Measurements from ENCODE around the gene SPCS3.
"Not testable (repeated sequence)": the region's sequence is repeated elsewhere in the genome, so short reads cannot be mapped to it uniquely, and the experiment has no call there.

Gene SPCS3

GRCh38 chr4:176319704-176320339 is at the start of gene SPCS3:
Gene SPCS3 (plus strand): TSS chr4:176319966. CDS start chr4:176320077, 111 bp downstream.
- FAIRE-seq: no peak

- peak; percentile 81 for FAIRE-seq
Observed at GRCh38 chr4:176270669-176271068, 49.1 kb upstream of the SPCS3 start.

GRCh38 chr4:176271749-176272148 is 48.0 kb upstream of the SPCS3 start:
- FAIRE-seq: no peak

DNA sequence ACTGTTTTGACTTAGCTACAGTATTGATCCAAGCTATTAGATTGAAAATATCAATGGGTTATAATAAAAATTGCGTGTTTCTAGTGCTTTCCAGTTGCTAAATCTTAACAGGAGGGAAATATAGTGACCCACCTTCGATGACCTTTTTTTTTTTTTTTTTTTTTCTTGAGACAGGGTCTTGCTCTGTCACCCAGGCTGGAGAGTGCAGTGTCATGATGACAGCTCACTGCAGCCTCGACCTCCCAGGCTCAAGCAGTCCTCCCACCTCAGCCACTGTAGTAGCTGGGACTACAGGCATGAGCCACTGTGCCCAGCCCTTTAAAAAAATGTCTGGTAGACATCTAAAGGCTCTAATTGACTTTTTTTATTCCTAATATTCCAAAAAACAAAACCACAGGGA is 47.0 kb upstream of the SPCS3 start:
- FAIRE-seq: no peak

DNA sequence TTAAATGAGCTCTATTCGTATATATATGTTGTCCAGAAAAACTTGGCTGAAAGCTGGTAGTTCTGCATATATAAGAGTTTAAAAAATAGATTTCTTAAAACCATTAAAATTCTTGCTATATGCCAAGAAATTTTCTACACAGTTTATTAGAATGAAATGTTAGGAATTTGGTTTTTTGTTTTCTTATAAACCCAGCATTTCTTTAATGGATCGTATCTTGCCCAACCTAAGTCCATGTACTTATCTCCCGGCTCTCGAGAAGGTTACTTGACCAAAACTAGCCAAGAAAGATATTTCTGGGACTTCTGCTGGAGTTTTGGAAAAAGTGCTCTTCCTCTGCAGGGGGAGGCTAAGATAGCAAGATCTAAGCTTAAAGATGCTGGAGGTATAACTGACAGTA is 46.0 kb upstream of the SPCS3 start:
- no peak for FAIRE-seq

GRCh38 chr4:176274441-176274840 is 45.3 kb upstream of the SPCS3 start:
- no peak for FAIRE-seq

DNA sequence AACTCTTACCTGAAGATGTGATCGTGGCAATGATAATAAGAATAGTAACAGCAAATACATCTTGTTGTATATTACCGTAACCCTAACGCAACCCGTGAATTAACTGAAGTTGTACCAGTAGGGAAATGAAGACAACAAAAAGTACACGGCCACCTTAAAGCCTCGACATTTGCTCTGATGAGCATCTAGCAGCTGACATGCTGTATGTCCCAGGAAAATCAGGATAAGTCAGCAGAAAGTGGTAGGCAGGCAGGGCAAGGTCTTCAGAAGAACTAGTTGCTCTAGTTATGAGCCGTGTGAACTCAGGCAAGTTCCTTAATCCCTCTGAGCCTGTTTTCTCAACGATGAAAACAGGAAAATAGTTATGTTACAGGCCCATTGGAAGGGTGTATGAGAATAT is 43.1 kb upstream of the SPCS3 start:
- no peak for FAIRE-seq

DNA sequence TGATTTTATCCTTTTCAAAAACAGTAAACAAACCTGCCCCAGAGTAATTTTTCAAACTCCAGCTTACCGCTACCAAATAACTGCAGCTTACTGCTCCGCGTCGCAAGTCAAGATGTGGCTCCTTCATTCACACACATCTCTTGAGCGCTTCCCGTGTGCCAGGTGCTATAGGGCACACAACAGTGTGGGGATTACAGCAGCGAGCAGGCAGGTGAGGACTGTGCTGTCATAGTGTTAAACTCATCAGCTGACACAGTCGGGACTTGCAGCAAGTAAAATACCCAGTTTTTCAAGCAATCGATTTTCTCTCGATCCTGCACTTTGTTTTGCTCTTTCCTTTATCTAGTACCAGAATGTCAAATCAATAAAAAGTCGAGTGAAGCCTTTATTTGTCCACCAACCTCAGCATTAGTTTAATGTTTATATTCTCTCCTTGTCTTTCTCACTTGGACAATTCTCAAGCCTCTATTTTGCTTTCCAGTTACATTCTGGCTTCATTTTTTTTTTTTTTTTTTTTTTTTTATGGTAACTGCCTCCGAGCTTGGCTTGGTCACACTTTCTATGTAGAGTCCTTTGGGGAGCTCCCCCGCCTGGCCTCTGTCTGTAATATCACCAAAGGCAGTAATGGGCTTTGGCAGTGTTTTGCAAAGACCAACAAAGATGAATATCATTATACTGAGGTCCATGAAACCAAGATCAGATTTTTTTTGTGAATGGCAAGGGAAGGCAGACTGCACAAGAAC is 42.4 kb upstream of the SPCS3 start:
- peak; percentile 21 for FAIRE-seq

- not testable (repeated sequence) for FAIRE-seq
Observed at GRCh38 chr4:176279560-176279959, 40.2 kb upstream of the SPCS3 start.

- FAIRE-seq: no peak
Observed at GRCh38 chr4:176286728-176287127, 33.0 kb upstream of the SPCS3 start.

- FAIRE-seq: no peak
Observed at GRCh38 chr4:176287546-176287945, 32.2 kb upstream of the SPCS3 start.

- no peak for FAIRE-seq
Observed at GRCh38 chr4:176288020-176288419, 31.7 kb upstream of the SPCS3 start.

GRCh38 chr4:176289561-176289960 is 30.2 kb upstream of the SPCS3 start:
- FAIRE-seq: no peak

DNA sequence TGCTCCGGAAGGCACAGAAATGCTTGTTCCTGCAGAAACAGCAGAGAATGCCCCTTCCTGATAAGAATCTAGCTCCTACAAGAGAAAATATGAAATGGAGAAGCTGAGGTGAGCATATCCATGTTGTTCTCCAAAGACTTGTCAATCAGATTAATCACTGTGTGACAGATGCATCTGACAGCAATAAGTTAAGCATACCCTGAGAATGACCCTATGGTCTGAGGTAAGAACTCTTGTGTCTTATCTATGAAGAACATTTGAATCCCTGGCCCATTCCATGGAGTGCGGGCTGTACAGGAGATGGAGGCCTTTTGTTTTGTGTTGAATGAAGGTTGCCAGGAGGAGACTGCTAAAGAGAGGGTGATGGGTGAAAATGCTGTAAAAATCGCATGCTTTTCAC is 29.2 kb upstream of the SPCS3 start:
- FAIRE-seq: no peak

DNA sequence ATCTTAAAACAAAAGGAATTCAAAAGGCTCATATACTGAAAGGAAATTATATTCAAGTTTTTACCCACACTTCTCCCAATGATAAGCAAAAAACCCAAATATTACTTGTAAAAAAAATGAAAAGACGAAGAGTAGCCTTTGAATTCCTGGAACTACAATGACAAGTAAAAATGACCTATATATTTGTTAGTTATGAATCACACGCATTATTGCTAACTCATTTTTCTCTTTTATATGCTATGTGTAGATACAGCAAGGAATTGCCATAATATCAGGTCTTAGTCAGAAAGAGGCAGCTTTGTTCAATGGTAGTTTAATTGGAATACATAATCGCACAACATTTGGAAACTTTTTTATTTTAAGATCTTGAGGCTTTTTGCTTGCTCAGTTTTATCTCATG is 28.0 kb upstream of the SPCS3 start:
- FAIRE-seq: no peak

DNA sequence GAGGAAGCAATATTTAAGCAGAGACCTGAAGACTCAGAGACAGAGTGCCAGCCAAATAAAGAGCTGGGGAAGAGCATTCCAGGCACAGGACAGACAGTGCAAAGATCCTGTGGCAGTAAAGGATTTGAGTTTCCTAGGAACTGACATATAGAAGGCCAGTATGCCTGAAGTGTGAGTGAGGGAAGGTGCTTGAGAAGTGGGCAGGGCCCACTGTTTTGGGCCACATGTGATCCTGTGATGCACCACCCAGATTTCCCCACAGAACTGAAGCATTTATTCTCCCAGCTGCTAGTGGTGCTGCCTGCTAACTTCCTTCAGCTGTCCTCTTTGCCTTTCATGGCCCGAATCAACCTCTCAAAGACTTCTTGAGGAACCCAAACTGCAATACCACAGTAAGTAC is 26.8 kb upstream of the SPCS3 start:
- no peak for FAIRE-seq

- FAIRE-seq: no peak
Observed at GRCh38 chr4:176293660-176294059, 26.1 kb upstream of the SPCS3 start.

- FAIRE-seq: not testable (repeated sequence)
Observed at GRCh38 chr4:176295907-176296306, 23.9 kb upstream of the SPCS3 start.

DNA sequence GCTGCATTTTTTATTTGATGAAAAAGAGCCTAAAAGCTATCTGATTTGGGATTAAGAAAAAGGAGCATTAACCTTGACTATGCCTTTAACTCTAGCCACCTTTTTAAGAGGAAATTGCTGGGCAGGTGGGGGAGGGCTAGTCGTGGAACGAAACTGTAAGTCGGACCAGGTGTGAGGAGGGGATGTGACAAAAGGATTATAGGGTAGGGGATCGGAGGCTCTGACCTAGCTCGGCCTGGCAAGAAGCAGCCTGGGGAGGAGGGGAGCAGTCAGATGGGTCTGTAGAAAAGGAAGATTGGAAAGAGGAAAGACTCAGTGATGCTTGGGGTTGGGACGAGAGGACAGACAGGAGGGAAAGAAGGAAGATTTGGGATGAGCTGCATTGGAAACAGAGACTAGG is 21.1 kb upstream of the SPCS3 start:
- FAIRE-seq: no peak

GRCh38 chr4:176300036-176300435 is 19.7 kb upstream of the SPCS3 start:
- no peak for FAIRE-seq

DNA sequence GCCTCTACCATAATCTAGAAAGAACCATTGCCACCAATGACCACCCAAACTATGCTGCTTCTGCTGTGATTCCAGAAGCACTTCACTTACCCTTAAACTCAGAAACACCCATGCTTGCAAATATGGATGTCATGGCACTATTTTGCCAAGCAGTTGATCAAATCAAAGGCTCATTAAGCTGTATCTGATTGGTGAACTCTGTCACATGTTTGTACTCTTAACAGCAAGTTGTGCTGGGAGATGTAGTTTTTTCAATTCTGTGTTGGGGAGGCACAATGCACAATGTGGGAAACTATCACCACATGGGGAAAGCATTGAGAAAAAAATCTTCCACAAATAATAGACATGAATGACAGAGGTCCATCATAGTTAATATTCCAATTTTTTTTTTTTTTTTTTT is 19.2 kb upstream of the SPCS3 start:
- FAIRE-seq: no peak

DNA sequence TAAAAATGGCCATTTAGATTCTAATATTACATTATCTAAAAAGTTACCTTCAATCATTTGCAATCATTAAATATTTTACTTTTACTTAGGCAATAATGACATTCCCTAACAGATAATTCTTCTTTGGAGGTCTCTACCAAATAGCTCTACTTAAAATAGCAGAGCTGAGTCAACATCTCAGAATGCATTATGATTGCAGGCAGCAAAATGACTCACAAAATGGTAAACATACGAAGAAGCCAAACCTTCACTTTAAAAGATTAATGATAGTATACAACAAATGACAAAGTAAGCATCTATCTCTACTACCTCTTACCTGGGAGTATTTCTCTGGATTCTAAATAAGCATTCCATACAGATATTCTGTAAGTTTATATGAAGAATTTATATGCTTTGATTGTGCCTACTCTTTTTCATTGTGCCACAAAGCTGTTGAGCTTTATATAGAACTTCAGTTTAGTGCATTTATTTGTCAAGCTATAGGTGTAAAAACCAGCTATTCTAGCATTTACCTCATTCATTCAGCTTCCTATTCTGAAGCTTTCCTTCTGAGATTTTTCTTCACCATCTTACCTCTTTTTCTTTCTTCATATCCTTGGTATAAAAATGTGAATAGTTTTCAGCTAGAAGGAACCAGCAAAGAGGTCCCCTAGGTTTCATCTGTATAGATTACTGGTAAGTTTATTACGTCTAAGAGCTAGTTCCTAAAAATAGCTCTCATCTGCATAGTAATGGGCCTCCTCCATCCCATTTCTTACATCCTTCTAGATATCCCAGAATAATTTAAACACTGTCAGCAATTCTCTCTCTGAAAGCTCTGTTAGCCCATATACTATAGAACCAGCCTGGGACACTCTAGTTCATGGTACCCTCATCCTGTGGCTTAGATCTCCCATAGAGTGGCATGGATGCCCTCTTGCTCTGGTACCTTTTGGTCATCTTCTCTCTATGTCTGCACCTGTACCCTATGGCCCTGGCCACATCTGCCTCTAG is 17.2 kb upstream of the SPCS3 start:
- no peak for FAIRE-seq

GRCh38 chr4:176303938-176304337 is 15.8 kb upstream of the SPCS3 start:
- no peak for FAIRE-seq

All from islet of Langerhans (tissue), 1 donor.